COR-L47 (cell line): ENCODE results near the gene HLA-DQB2.
A peak's percentile ranks its signal among the peaks of the same experiment; 100 is the strongest.
"Not testable (repeated sequence)": the region's sequence is repeated elsewhere in the genome, so short reads cannot be mapped to it uniquely, and the experiment has no call there.

Experiments used
- DNase-seq: peaks from one replicate; lab custom pipeline; 2025; lab: John Stamatoyannopoulos, UW

HLA-DQB2 gene

GRCh38 chr6:32763421-32763820 is at the start of gene HLA-DQB2:
TSS of gene HLA-DQB2 (minus strand) at chr6:32763532. CDS start at chr6:32763470, 62 bp downstream.
- no peak for DNase-seq

- DNase-seq = no peak
Observed at GRCh38 chr6:32809171-32809570, 45.8 kb upstream of the HLA-DQB2 start.

- DNase-seq = peak; percentile 6
Observed at GRCh38 chr6:32807020-32807580, 43.8 kb upstream of the HLA-DQB2 start.

GRCh38 chr6:32805404-32805803 is 42.1 kb upstream of the HLA-DQB2 start:
- DNase-seq = not testable (repeated sequence)

- no peak for DNase-seq
Observed at GRCh38 chr6:32803416-32803815, 40.1 kb upstream of the HLA-DQB2 start.

- no peak for DNase-seq
Observed at GRCh38 chr6:32799740-32800139, 36.4 kb upstream of the HLA-DQB2 start.

GRCh38 chr6:32799168-32799567 is 35.8 kb upstream of the HLA-DQB2 start:
- no peak for DNase-seq

- peak; percentile 21 for DNase-seq
Observed at GRCh38 chr6:32796848-32797776, 33.8 kb upstream of the HLA-DQB2 start.

- DNase-seq = no peak
Observed at GRCh38 chr6:32794510-32794909, 31.2 kb upstream of the HLA-DQB2 start.

GRCh38 chr6:32792901-32793435 is 29.6 kb upstream of the HLA-DQB2 start:
- DNase-seq = no peak

- DNase-seq = no peak
Observed at GRCh38 chr6:32790306-32790705, 27.0 kb upstream of the HLA-DQB2 start.

- peak; percentile 15 for DNase-seq
Observed at GRCh38 chr6:32785781-32786533, 22.6 kb upstream of the HLA-DQB2 start.

GRCh38 chr6:32782923-32783322 is 19.6 kb upstream of the HLA-DQB2 start:
- DNase-seq = not testable (repeated sequence)

GRCh38 chr6:32779036-32779435 is 15.7 kb upstream of the HLA-DQB2 start:
- DNase-seq = no peak

GRCh38 chr6:32775071-32775470 is 11.7 kb upstream of the HLA-DQB2 start:
- DNase-seq = no peak

- DNase-seq = no peak
Observed at GRCh38 chr6:32774426-32774825, 11.1 kb upstream of the HLA-DQB2 start.

- no peak for DNase-seq
Observed at GRCh38 chr6:32772656-32773055, 9.3 kb upstream of the HLA-DQB2 start.

- DNase-seq = no peak
Observed at GRCh38 chr6:32764048-32764447, 716 bp upstream of the HLA-DQB2 start.

- no peak for DNase-seq
Observed at GRCh38 chr6:32761548-32761947, 1.8 kb downstream of the HLA-DQB2 start.

- no peak for DNase-seq
Observed at GRCh38 chr6:32761072-32761471, 2.3 kb downstream of the HLA-DQB2 start.

- DNase-seq = no peak
Observed at GRCh38 chr6:32759669-32760068, 3.7 kb downstream of the HLA-DQB2 start.

GRCh38 chr6:32752580-32752979 is 10.8 kb downstream of the HLA-DQB2 start:
- DNase-seq = no peak
